ENCODE results near the gene HLA-DMB. TPM values are rescaled to one million over a fixed set of nuclear protein-coding genes. Genes with fewer than 3 reads are reported as not detected.

The HLA-DMB gene
- total RNA-seq, 1 experiment from 2014 or later: 1.1 TPM

DNA sequence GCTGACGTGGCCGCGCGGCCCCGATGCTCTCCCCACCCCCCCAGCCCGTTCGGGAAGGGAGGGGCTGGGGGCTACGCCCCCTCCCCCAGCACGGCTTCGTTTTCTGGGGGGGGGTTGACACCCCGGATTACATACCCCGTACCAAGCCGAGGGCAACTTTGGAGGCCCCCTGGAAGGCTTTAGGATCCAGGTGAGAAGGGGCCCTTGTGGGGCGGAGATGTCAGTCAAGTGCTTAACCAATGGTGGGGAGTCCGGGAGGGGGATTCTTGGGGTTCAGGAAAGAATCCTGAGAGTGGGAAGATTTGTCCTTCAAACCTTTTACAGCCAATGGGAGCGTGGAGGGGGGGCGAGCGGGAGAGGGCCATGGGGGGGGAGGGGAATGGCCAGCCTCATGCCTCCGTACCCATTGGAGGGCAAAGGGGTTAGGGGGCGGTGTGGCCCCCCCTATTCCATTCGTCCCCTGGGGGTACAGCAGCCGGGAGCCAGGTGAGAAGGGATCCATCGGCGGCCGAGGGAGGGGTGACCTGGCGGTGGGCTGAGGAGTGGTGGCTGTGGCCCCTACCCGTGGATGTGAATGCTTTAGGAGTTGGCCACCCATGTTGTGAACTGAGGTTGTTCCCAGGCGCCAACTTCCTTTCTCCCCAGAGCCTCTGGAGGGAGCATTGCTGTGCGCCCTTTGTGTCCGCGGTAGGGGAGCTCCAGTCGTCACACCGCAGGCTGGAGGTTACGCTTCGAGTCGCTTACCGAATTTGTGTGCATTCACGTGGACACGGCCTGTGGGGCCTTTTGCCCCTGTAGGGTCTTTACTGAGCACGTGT is 28.2 kb upstream of the HLA-DMB start (continued):
- TF ChIP-seq, protein P1, sequence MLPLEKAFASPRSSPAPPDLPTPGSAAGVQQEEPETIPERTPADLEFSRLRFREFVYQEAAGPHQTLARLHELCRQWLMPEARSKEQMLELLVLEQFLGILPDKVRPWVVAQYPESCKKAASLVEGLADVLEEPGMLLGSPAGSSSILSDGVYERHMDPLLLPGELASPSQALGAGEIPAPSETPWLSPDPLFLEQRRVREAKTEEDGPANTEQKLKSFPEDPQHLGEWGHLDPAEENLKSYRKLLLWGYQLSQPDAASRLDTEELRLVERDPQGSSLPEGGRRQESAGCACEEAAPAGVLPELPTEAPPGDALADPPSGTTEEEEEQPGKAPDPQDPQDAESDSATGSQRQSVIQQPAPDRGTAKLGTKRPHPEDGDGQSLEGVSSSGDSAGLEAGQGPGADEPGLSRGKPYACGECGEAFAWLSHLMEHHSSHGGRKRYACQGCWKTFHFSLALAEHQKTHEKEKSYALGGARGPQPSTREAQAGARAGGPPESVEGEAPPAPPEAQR (CRISPR knock-in tag; IDR thresholded peaks at IDR 0.05): no peak
- TF ChIP-seq SMAD4 (CRISPR knock-in tag; IDR thresholded peaks at IDR 0.05) (0 out of 2 replicates have a peak, but pooled peaks have one; percentile 6), ZNF263 (CRISPR knock-in tag; IDR thresholded peaks at IDR 0.05; ENCODE audit: low read depth) (no peak), EMX1 (CRISPR knock-in tag; IDR thresholded peaks at IDR 0.05) (no peak), HMGA2 (CRISPR knock-in tag; IDR thresholded peaks at IDR 0.05) (no peak), IRF2 (CRISPR knock-in tag; IDR thresholded peaks at IDR 0.05; ENCODE audit: borderline replicate concordance, low read depth) (no peak), NFATC4 (CRISPR knock-in tag; IDR thresholded peaks at IDR 0.05) (no peak), NFYB (CRISPR knock-in tag; conservative IDR thresholded peaks at IDR 0.05; ENCODE audit: low read depth) (no peak; the same call in 1 of the 2 replicates), ZNF219 (CRISPR knock-in tag; IDR thresholded peaks at IDR 0.05; ENCODE audit: borderline replicate concordance) (no peak), ETV6 (CRISPR knock-in tag; IDR thresholded peaks at IDR 0.05) (peak; percentile 13; the same call in 1 of the 2 replicates)
- TF ChIP-seq, protein P2, sequence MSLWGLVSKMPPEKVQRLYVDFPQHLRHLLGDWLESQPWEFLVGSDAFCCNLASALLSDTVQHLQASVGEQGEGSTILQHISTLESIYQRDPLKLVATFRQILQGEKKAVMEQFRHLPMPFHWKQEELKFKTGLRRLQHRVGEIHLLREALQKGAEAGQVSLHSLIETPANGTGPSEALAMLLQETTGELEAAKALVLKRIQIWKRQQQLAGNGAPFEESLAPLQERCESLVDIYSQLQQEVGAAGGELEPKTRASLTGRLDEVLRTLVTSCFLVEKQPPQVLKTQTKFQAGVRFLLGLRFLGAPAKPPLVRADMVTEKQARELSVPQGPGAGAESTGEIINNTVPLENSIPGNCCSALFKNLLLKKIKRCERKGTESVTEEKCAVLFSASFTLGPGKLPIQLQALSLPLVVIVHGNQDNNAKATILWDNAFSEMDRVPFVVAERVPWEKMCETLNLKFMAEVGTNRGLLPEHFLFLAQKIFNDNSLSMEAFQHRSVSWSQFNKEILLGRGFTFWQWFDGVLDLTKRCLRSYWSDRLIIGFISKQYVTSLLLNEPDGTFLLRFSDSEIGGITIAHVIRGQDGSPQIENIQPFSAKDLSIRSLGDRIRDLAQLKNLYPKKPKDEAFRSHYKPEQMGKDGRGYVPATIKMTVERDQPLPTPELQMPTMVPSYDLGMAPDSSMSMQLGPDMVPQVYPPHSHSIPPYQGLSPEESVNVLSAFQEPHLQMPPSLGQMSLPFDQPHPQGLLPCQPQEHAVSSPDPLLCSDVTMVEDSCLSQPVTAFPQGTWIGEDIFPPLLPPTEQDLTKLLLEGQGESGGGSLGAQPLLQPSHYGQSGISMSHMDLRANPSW (CRISPR knock-in tag; conservative IDR thresholded peaks at IDR 0.05; ENCODE audit: low read depth): no peak
- TF ChIP-seq, protein P3, sequence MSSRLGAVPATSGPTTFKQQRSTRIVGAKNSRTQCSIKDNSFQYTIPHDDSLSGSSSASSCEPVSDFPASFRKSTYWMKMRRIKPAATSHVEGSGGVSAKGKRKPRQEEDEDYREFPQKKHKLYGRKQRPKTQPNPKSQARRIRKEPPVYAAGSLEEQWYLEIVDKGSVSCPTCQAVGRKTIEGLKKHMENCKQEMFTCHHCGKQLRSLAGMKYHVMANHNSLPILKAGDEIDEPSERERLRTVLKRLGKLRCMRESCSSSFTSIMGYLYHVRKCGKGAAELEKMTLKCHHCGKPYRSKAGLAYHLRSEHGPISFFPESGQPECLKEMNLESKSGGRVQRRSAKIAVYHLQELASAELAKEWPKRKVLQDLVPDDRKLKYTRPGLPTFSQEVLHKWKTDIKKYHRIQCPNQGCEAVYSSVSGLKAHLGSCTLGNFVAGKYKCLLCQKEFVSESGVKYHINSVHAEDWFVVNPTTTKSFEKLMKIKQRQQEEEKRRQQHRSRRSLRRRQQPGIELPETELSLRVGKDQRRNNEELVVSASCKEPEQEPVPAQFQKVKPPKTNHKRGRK (CRISPR knock-in tag; IDR thresholded peaks at IDR 0.05; ENCODE audit: borderline replicate concordance): no peak
- TF ChIP-seq, protein P4, sequence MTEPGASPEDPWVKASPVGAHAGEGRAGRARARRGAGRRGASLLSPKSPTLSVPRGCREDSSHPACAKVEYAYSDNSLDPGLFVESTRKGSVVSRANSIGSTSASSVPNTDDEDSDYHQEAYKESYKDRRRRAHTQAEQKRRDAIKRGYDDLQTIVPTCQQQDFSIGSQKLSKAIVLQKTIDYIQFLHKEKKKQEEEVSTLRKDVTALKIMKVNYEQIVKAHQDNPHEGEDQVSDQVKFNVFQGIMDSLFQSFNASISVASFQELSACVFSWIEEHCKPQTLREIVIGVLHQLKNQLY (CRISPR knock-in tag; IDR thresholded peaks at IDR 0.05): no peak

DNA sequence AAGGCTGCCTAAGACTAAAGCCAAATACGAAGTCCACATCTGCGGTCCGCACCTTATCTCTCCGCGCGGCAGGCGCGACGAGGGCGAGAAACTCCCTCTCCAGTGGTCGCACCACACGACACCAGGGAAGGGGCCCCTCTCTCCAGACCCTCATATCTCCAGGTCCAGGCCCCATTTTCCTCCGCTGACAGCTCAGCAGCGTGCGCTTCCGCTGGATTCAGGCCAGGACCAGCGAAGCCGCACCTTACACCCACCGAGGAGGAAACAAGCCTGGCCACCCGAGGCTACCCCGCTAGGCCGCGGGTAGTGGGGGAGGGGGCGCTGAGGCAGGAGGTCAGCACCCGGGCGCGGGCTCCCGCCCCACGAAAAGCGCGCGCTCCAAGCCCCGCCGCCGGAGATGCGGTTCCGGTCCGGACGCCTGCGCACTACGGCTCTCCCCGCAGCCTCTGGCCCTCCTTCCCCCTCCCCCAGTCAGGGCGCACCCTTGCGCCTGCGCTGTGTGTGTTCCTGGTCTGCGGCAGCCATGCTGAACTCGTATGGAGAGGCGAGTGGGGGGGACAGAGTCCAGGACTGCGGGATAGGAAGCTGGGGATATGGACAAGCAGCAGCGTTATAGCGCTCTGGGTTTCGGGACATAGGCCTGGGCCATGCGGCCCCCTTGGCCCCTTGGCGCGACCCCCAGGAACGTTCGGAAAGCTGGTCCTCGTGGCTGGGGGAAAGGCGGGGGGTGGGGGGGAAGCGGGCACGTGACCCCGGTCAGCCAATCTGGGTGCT is 27.5 kb upstream of the HLA-DMB start, which contains the start of gene BRD2:
Gene BRD2 (plus strand): TSS at position 502 of the 774 bp plus-strand sequence. CDS start 4,305 bp downstream, outside the sequence.
- ChIA-PET POLR2A (interaction anchor here (0.6 to 7.0 kb wide), 5 partner anchors 13 to 74 kb away, joined by 3 to 146 read pairs (median 6); partner anchors contain the start of gene HLA-DMA), CTCF (interaction anchor here (0.7 to 11.8 kb wide), 15 partner anchors 13 to 155 kb away, joined by 3 to 205 read pairs (median 6); partner anchors contain the start of genes HLA-DMA, PSMB9, TAP1 and TAP2)
- Mint-ChIP-seq H3K27ac (peak within 1 kb of the TSS; percentile 100), H3K4me1 (peaks cover 10% of the 10 kb centered on the region), H3K27me3 (ENCODE audit: low read depth) (peaks cover 4% of the 10 kb centered on the region; the same call in 1 of the 2 replicates), H3K4me3 (peak within 1 kb of the TSS; percentile 98), H3K9me3 (no peaks in the 10 kb centered on the region), H3K36me3 (peaks cover 32% of the 10 kb centered on the region)
- peak; percentile 94 for DNase-seq (ENCODE audit: low spot score)
- peak; percentile 31 for ATAC-seq
- TF ChIP-seq CREM (CRISPR knock-in tag; IDR thresholded peaks at IDR 0.05) (peak; percentile 58; the same call in 1 of the 2 replicates), SOX15 (CRISPR knock-in tag; IDR thresholded peaks at IDR 0.05) (no peak), FOXJ3 (CRISPR knock-in tag; IDR thresholded peaks at IDR 0.05; ENCODE audit: borderline replicate concordance) (no peak), GABPB1 (CRISPR knock-in tag; IDR thresholded peaks at IDR 0.05) (peak; percentile 72), ELF4 (CRISPR knock-in tag; IDR thresholded peaks at IDR 0.05; ENCODE audit: low read depth) (0 out of 2 replicates have a peak, but pooled peaks have one; percentile 11), ZNF671 (CRISPR knock-in tag; IDR thresholded peaks at IDR 0.05) (no peak)
- TF ChIP-seq, protein P5, sequence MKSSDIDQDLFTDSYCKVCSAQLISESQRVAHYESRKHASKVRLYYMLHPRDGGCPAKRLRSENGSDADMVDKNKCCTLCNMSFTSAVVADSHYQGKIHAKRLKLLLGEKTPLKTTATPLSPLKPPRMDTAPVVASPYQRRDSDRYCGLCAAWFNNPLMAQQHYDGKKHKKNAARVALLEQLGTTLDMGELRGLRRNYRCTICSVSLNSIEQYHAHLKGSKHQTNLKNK (CRISPR knock-in tag; IDR thresholded peaks at IDR 0.05): no peak
- TF ChIP-seq, protein P6, sequence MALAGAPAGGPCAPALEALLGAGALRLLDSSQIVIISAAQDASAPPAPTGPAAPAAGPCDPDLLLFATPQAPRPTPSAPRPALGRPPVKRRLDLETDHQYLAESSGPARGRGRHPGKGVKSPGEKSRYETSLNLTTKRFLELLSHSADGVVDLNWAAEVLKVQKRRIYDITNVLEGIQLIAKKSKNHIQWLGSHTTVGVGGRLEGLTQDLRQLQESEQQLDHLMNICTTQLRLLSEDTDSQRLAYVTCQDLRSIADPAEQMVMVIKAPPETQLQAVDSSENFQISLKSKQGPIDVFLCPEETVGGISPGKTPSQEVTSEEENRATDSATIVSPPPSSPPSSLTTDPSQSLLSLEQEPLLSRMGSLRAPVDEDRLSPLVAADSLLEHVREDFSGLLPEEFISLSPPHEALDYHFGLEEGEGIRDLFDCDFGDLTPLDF (CRISPR knock-in tag; IDR thresholded peaks at IDR 0.05): peak; percentile 57; the same call in 1 of the 2 replicates
- TF ChIP-seq, protein P7, sequence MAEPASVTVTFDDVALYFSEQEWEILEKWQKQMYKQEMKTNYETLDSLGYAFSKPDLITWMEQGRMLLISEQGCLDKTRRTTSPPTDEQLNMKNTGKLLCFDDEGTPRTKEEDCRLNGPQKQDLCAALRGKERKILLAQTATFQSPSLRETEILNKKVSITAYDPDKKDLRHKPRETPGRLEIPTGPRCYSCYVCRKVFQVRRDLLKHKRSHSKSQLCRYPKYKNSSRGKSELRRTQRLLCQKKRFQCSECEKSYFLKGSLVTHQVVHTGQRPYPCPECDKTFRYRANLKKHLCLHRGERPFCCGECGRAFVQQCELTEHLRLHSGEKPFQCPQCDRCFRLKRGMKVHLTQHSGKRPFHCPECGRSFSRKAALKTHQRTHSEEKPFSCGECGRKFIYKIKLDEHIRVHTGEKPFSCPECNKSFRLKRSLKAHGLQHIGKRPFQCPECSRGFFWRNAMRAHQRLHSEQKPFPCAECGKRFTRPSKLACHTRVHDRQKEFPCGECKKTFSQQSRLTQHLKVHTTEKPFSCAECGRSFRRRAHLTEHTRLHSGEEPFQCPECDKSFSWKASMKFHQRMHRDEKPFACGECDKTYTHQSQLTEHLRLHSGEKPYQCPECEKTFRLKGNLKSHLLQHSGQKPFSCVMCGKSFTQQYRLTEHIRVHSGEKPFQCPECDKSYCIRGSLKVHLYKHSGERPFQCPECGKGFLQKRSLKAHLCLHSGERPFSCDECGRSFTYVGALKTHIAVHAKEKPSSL (CRISPR knock-in tag; conservative IDR thresholded peaks at IDR 0.05): no peak

Measured in WTC11 (cell line).